Measurements from ENCODE around the gene UBE3C.

- no peak for TF ChIP-seq ZBTB4 (CRISPR knock-in tag; IDR thresholded peaks at IDR 0.05; ENCODE audit: borderline replicate concordance)
- no peak for TF ChIP-seq SP1 (IDR thresholded peaks at IDR 0.05)
- TF ChIP-seq SP1 (CRISPR knock-in tag; IDR thresholded peaks at IDR 0.05) = no peak
- TF ChIP-seq CTCF (CRISPR knock-in tag; IDR thresholded peaks at IDR 0.05) = no peak
Measured at GRCh38 chr7:157160433-157160832, 21.7 kb downstream of the UBE3C start.

All from HepG2 (cell line).